Measurements from ENCODE around the gene SLC22A1. TPM values are rescaled to one million over a fixed set of nuclear protein-coding genes. Genes with fewer than 3 reads are reported as not detected.

The SLC22A1 gene
- total RNA-seq, 1 experiment from 2014 or later, result 0.98 TPM

- intact Hi-C loops (cut with micrococcal nuclease; ENCODE audit: unreplicated experiment) (loop anchor here (10.0 kb wide), 1 partner anchor 240 kb away; no protein-coding TSS in a partner anchor), in situ Hi-C loops (cut with HindIII; ENCODE audit: low pct_unique_long_range_greater_than_20kb, low sequenced_read_pairs) (no loop called here)
- BruUV-seq (replicated peaks), result no TSS peak
- TF ChIP-seq SIN3A (IDR thresholded peaks at IDR 0.05; ENCODE audit: borderline replicate concordance, insufficient read depth, low read depth, low read length) (no peak), POLR2AphosphoS5 (IDR thresholded peaks at IDR 0.05; ENCODE audit: low read depth, low read length) (no peak), CTCF (IDR thresholded peaks at IDR 0.05) (no peak), TCF7L2 (IDR thresholded peaks at IDR 0.05; ENCODE audit: low read depth, low read length) (no peak)
- TF ChIP-seq, protein P1, sequence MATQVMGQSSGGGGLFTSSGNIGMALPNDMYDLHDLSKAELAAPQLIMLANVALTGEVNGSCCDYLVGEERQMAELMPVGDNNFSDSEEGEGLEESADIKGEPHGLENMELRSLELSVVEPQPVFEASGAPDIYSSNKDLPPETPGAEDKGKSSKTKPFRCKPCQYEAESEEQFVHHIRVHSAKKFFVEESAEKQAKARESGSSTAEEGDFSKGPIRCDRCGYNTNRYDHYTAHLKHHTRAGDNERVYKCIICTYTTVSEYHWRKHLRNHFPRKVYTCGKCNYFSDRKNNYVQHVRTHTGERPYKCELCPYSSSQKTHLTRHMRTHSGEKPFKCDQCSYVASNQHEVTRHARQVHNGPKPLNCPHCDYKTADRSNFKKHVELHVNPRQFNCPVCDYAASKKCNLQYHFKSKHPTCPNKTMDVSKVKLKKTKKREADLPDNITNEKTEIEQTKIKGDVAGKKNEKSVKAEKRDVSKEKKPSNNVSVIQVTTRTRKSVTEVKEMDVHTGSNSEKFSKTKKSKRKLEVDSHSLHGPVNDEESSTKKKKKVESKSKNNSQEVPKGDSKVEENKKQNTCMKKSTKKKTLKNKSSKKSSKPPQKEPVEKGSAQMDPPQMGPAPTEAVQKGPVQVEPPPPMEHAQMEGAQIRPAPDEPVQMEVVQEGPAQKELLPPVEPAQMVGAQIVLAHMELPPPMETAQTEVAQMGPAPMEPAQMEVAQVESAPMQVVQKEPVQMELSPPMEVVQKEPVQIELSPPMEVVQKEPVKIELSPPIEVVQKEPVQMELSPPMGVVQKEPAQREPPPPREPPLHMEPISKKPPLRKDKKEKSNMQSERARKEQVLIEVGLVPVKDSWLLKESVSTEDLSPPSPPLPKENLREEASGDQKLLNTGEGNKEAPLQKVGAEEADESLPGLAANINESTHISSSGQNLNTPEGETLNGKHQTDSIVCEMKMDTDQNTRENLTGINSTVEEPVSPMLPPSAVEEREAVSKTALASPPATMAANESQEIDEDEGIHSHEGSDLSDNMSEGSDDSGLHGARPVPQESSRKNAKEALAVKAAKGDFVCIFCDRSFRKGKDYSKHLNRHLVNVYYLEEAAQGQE (IDR thresholded peaks at IDR 0.05; ENCODE audit: insufficient read depth in 1 of 2, low read depth in 2 of 2, low read length in 1 of 2), result no peak
- Histone ChIP-seq H3K9me3 (ENCODE audit: control insufficient read depth, insufficient read depth, low read depth, low read length) (no peaks in the 10 kb centered on the region), H3K36me3 (ENCODE audit: control insufficient read depth, insufficient read depth, low read length) (peaks cover 4% of the 10 kb centered on the region; the same call in 1 of the 2 replicates), H3K27ac (ENCODE audit: low read length) (no peak overlapping the region), H3K4me1 (ENCODE audit: control insufficient read depth, insufficient read depth, low read length) (no peaks in the 10 kb centered on the region), H3K27me3 (ENCODE audit: control insufficient read depth, insufficient read depth, low read length) (no peaks in the 10 kb centered on the region), H3K4me3 (ENCODE audit: low read depth in 2 of 2, low read length in 2 of 2) (no peak overlapping the region)
- DNase-seq (ENCODE audit: low read depth, low spot score) (no peak), ATAC-seq (no peak; the same call in 1 of the 2 replicates)
- ChIA-PET POLR2A (no interaction called here), CTCF (no interaction called here)
Observed at GRCh38 chr6:160104821-160105517, 16.6 kb upstream of the SLC22A1 start.

GRCh38 chr6:160106010-160106409, 15.6 kb upstream of the SLC22A1 start:
- TSS peak; percentile 86 for BruUV-seq (replicated peaks)
- intact Hi-C loops (cut with micrococcal nuclease; ENCODE audit: unreplicated experiment), result loop anchor here (10.0 kb wide), 1 partner anchor 241 kb away; no protein-coding TSS in a partner anchor
- CTCF ChIA-PET, result no interaction called here

More at GRCh38 chr6:160106010-160106409, 15.6 kb upstream of the SLC22A1 start:
- no peak for ATAC-seq
- Histone ChIP-seq H3K9me3 (ENCODE audit: control insufficient read depth, insufficient read depth, low read depth, low read length) (no peaks in the 10 kb centered on the region), H3K27me3 (ENCODE audit: control insufficient read depth, insufficient read depth, low read length) (no peaks in the 10 kb centered on the region), H3K4me3 (ENCODE audit: low read depth in 2 of 2, low read length in 2 of 2) (no peak overlapping the region), H3K27ac (ENCODE audit: low read length) (no peak overlapping the region), H3K36me3 (ENCODE audit: control insufficient read depth, insufficient read depth, low read length) (peaks cover 4% of the 10 kb centered on the region; the same call in 1 of the 2 replicates), H3K4me1 (ENCODE audit: control insufficient read depth, insufficient read depth, low read length) (no peaks in the 10 kb centered on the region)
- POLR2A ChIA-PET, result no interaction called here
- DNase-seq (ENCODE audit: low read depth, low spot score), result no peak
- TF ChIP-seq SIN3A (IDR thresholded peaks at IDR 0.05; ENCODE audit: borderline replicate concordance, insufficient read depth, low read depth, low read length) (no peak), POLR2AphosphoS5 (IDR thresholded peaks at IDR 0.05; ENCODE audit: low read depth, low read length) (no peak), TCF7L2 (IDR thresholded peaks at IDR 0.05; ENCODE audit: low read depth, low read length) (no peak), CTCF (IDR thresholded peaks at IDR 0.05) (no peak)
- TF ChIP-seq, protein P1 (IDR thresholded peaks at IDR 0.05; ENCODE audit: insufficient read depth in 1 of 2, low read depth in 2 of 2, low read length in 1 of 2), result no peak
- in situ Hi-C loops (cut with HindIII; ENCODE audit: low pct_unique_long_range_greater_than_20kb, low sequenced_read_pairs), result no loop called here

Measured in Panc1 (cell line).